ENCODE data around the gene MAD1L1. TPM values are rescaled to one million over a fixed set of nuclear protein-coding genes. Genes with fewer than 3 reads are reported as not detected.

MAD1L1 gene
- total RNA-seq, 1 donor from 2014 or later: 48.4 TPM

DNA sequence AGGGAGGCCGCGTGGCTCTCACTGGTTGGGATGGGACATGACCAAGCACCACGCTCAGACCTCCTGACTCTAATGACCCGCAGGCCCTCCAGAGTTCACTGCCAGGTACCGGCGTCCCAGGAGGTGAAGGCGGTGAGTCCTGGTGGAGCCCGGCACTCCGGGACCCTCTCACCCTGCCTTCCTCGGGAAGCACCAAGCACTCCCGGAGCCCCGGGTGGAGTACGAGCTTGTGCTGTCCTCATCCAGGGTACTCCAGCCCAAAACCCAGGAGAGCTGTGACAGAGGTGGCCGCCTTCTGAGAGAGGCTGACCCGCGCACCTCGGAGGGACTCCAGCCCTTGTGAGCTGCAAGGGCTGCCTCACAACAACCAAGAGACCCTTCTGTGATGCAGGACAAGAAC lies 9.4 kb downstream of the MAD1L1 start:
- Histone ChIP-seq H3K4me3 (no peak overlapping the region), H3K27ac (no peak overlapping the region), H3K4me1 (no peaks in the 10 kb centered on the region), H3K36me3 (peaks cover 62% of the 10 kb centered on the region), H3K9me3 (no peaks in the 10 kb centered on the region), H3K27me3 (no peaks in the 10 kb centered on the region)
- TF ChIP-seq, protein P1, sequence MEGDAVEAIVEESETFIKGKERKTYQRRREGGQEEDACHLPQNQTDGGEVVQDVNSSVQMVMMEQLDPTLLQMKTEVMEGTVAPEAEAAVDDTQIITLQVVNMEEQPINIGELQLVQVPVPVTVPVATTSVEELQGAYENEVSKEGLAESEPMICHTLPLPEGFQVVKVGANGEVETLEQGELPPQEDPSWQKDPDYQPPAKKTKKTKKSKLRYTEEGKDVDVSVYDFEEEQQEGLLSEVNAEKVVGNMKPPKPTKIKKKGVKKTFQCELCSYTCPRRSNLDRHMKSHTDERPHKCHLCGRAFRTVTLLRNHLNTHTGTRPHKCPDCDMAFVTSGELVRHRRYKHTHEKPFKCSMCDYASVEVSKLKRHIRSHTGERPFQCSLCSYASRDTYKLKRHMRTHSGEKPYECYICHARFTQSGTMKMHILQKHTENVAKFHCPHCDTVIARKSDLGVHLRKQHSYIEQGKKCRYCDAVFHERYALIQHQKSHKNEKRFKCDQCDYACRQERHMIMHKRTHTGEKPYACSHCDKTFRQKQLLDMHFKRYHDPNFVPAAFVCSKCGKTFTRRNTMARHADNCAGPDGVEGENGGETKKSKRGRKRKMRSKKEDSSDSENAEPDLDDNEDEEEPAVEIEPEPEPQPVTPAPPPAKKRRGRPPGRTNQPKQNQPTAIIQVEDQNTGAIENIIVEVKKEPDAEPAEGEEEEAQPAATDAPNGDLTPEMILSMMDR (IDR thresholded peaks at IDR 0.05): no peak
- ATAC-seq (no peak), DNase-seq (no peak)
- intact Hi-C loops (cut with DNase I): no loop called here

DNA sequence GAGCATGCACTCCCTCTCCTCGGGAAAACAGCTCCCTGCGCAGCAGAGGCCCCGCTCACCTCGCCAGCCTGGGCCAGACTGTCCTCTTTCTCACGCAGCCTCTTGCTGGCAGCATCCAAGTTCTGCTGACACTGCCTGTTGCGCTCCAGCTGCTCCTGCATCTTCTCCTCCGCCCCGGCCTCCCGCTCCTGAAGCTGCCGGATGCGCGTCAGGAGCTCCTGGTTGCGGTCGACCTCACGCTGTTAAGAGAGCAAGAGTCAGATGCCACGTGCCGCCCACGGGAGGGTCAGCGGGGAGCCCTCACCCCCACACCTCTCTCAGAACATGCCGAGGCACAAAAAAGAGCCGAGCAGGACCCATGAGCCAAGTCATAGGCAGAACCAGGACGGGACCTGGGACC lies 10.2 kb downstream of the MAD1L1 start:
- TF ChIP-seq, protein P1 (IDR thresholded peaks at IDR 0.05): no peak
- H3K36me3 ChIP-seq: peaks cover 70% of the 10 kb centered on the region
- no peaks in the 10 kb centered on the region for H3K27me3 ChIP-seq
- no peak overlapping the region for H3K27ac ChIP-seq
- no peaks in the 10 kb centered on the region for H3K4me1 ChIP-seq
- no peak for DNase-seq
- ATAC-seq: no peak
- no peak overlapping the region for H3K4me3 ChIP-seq
- intact Hi-C loops (cut with DNase I): no loop called here
- no peaks in the 10 kb centered on the region for H3K9me3 ChIP-seq

DNA sequence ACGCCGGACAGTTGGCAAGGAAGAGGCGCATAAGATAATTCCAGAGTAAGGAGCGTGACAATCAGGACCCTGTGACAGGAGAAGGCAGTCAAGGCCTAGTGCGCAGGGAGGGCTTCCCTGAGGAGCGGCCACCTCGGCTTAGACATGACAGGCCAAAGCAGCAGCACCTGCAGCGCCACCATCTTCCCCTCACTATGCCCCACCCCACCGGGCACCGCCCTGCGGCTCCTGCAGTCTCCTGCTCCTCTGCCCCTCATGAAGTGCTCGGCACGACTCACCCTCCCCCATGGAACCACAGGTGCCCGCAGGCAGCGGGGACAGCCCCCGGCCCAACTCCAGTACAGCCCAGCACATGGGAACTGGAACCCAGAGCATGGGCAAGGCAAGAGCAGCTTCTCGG lies 11.8 kb downstream of the MAD1L1 start:
- DNase-seq: no peak
- H3K27ac ChIP-seq: no peak overlapping the region
- ATAC-seq: no peak
- H3K36me3 ChIP-seq: peaks cover 79% of the 10 kb centered on the region
- intact Hi-C loops (cut with DNase I): no loop called here
- H3K9me3 ChIP-seq: no peaks in the 10 kb centered on the region
- TF ChIP-seq, protein P1 (IDR thresholded peaks at IDR 0.05): no peak
- no peak overlapping the region for H3K4me3 ChIP-seq
- H3K27me3 ChIP-seq: no peaks in the 10 kb centered on the region
- H3K4me1 ChIP-seq: no peaks in the 10 kb centered on the region

DNA sequence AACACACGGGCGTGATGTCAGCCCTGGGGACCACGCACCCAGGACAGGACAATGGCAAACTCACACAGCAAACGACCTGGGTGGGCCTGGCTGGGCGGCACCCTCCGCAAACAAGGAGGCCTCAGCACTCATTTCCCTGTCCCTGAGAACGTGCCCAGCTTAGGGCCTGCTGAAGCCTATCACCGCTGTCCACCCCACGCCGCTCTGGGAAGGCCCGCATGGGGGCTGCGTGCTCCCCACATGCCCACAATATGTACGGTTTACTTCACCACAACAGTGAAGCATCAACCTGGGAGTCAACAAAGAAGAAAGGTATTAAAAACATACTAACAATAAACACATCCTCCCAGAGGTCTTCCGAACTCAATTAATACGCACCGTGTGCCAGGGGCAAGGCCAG lies 12.2 kb downstream of the MAD1L1 start:
- Histone ChIP-seq H3K9me3 (no peaks in the 10 kb centered on the region), H3K27ac (no peak overlapping the region), H3K36me3 (peaks cover 79% of the 10 kb centered on the region), H3K27me3 (no peaks in the 10 kb centered on the region), H3K4me3 (no peak overlapping the region), H3K4me1 (no peaks in the 10 kb centered on the region)
- intact Hi-C loops (cut with DNase I): no loop called here
- ATAC-seq: no peak
- TF ChIP-seq, protein P1 (IDR thresholded peaks at IDR 0.05): no peak
- no peak for DNase-seq

DNA sequence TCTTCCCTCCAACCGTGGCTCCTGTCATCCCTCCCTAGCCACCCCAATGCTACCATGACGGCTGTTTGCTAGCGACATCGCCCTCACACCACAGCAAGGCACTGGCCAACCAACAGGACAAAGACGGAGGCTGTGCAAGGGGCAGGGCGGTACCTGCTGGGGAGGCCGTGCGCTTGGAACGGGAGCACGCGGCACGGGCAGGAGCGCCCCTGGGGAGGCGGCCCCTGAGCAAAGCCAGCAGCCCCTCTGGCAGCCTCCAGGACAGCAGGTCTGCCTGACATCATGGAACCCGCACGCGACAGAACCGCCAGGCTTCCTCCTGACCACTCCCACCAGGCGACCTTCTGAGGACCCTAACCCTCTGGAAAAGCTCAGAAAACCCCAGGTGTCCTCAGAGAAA lies 12.7 kb downstream of the MAD1L1 start:
- intact Hi-C loops (cut with DNase I): no loop called here
- Histone ChIP-seq H3K27ac (no peak overlapping the region), H3K27me3 (no peaks in the 10 kb centered on the region), H3K4me1 (no peaks in the 10 kb centered on the region), H3K4me3 (no peak overlapping the region), H3K36me3 (peaks cover 84% of the 10 kb centered on the region), H3K9me3 (no peaks in the 10 kb centered on the region)
- DNase-seq: no peak
- TF ChIP-seq, protein P1 (IDR thresholded peaks at IDR 0.05): no peak
- ATAC-seq: no peak

DNA sequence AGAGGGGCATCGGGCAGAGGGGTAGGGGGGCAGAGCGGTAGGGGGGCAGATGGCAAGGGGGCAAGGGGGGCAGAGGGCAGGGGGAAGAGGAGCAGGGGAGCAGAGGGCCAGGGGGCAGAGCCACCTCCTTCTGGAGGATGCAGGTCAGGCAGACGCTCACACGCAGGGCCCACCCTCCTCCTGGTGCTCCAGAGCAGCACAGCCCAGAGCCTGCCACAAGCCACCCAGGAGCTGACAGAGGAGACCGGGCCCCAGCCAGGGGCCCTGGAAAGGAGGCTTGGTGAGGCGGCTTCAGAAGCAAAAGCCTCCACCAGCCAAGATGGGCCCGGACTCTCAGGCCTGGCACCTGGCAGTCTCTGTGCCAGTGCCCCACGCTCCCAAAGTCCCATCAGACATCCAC lies 13.1 kb downstream of the MAD1L1 start:
- Histone ChIP-seq H3K27me3 (no peaks in the 10 kb centered on the region), H3K4me1 (no peaks in the 10 kb centered on the region), H3K9me3 (no peaks in the 10 kb centered on the region), H3K4me3 (no peak overlapping the region), H3K36me3 (peaks cover 88% of the 10 kb centered on the region), H3K27ac (no peak overlapping the region)
- TF ChIP-seq, protein P1 (IDR thresholded peaks at IDR 0.05): no peak
- ATAC-seq (no peak), DNase-seq (no peak)
- intact Hi-C loops (cut with DNase I): no loop called here

Measured in upper lobe of right lung (tissue), 1 donor.